NT2/D1 (cell line): ENCODE measurements around the gene CDK11A.
"Not testable (repeated sequence)": the region's sequence is repeated elsewhere in the genome, so short reads cannot be mapped to it uniquely, and the experiment has no call there.

Experiments
- SUZ12 ChIP-seq: IDR thresholded peaks from 2 replicates; pipeline ENCODE4 v1.6.1; 2011; ENCODE audit not compliant: insufficient read length, insufficient read depth; ENCODE audit errors: extremely low read depth
- YY1 ChIP-seq: IDR thresholded peaks from 2 replicates; pipeline ENCODE4 v1.6.1; 2011; ENCODE audit not compliant: insufficient read length, insufficient read depth
- ZNF274 ChIP-seq: IDR thresholded peaks from 2 replicates; pipeline ENCODE4 v1.6.1; 2011; ENCODE audit warnings: mild to moderate bottlenecking, low read depth, low read length

GRCh38 chr1:1749941-1750340 lies 25.8 kb upstream of the CDK11A start:
- TF ChIP-seq YY1, ZNF274, SUZ12: not testable (repeated sequence)
